NCI-H226 (cell line): Measurements from ENCODE around the gene TRIM17.

ENCODE experiments used
- DNase-seq: peaks from one replicate; pipeline ENCODE4 v3.0.0-alpha.2; 2015

TRIM17 gene

DNA sequence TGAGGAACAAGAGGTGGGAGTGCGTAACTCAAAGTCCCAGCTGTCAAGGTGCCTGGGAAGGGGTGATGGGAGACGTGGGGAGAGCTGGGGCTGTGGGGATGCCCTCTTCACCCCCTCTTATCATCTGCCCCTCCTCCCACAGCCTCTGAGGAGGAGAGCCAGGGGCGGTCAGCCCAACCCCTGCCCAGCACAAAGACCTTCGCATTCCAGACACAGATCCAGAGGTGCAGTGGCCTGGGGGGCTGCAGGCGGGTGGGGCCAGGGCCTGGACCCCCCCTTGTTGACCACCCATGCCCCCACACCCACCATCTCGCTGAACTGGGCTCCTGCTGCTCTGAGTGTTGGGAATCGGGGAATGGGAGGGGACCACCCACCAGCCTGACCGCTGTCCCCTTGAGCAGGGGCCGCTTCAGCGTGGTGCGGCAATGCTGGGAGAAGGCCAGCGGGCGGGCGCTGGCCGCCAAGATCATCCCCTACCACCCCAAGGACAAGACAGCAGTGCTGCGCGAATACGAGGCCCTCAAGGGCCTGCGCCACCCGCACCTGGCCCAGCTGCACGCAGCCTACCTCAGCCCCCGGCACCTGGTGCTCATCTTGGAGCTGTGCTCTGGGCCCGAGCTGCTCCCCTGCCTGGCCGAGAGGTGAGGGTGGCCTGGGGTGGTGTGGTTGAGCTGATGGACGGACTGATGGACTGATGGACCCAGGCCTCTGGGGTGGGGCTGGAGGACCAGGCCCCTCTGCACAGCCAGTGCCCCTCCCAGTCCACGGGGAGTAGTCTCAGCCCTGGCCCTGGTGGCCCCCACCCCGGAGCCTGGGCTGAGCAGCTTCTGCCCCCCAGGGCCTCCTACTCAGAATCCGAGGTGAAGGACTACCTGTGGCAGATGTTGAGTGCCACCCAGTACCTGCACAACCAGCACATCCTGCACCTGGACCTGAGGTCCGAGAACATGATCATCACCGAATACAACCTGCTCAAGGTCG is 39.7 kb downstream of the TRIM17 start:
- DNase-seq, result no peak

DNA sequence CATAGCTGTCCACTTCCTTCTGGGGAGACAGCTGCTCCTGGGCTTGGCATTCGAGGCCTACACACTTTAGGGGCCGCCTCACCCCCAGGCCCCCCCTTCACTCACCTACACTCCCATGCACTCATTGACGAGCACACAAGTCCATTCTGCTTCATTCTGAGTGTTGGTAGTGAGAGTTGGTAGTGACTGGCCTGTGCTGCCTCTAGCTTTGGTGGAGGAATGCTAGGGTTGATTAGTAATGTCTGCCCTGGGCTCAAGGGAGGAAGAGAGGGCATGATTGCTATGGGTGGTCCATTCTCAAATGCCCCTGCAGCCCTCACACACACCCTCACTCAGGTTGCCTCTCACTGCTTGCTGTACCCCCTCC is 40.4 kb downstream of the TRIM17 start:
- DNase-seq, result no peak

DNA sequence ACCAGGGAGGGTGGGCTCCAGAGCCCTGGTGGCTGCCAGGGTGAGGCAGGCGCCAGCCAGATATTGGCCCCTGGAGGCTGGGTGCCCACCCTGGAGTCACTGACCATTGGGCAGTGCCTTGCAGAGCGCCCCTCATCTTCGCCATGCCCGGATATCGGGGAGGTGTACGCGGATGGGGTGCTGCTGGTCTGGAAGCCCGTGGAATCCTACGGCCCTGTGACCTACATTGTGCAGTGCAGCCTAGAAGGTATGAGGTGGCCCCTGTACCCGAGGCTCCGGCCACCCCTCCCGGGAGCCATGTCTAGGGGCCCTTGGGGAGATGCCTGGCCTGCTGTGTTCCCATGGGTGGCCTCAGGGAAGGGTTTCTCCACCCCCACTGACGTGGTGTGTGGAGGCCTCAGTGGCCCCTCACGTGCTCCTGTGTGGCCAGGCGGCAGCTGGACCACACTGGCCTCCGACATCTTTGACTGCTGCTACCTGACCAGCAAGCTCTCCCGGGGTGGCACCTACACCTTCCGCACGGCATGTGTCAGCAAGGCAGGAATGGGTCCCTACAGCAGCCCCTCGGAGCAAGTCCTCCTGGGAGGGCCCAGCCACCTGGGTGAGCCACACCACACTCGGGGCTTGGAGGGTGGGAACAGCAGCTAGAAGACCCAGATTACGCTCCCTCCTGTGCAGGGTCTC is 40.9 kb downstream of the TRIM17 start:
- DNase-seq, result no peak

DNA sequence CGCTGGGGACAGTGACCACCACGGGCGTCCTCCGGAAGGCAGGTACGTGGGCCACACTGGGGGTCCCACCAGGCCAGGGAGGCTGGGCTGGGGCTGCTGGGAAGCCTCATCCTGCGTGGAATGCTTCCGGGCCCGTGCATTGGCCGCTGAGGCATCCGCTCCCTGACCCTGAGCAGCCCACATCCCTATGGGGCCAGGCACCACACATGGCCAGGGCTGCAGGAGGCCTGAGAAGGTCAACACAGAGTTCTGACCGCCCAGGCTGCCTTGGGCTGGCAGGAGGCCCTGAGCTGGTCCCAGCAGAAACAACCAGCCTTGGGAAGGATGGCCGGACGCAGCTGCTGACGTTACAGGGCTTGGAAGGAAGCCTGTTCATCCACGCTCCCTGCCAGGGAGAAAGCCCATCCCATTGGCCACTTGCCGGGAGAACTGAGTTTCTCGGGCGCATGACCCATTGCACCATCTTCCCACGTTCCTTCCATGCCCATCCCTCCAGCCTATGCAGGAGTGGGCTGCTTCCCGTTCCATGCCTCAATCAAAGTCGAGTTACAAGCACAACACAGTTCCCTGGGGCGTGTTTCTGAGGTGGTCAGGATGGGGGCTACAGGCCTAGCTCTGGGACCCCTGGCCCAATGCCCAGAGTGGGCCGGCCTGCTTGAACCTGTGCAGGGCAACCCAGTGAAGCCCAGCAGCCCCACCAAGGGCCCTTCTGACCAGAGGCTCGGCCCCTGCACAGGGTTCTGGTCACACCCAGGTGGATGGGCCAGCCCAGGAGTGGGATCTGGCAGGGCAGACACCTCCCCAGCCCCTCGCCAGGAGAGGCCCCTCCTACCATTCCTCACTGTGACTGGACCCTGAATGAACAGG is 41.7 kb downstream of the TRIM17 start:
- DNase-seq, result peak; percentile 83

DNA sequence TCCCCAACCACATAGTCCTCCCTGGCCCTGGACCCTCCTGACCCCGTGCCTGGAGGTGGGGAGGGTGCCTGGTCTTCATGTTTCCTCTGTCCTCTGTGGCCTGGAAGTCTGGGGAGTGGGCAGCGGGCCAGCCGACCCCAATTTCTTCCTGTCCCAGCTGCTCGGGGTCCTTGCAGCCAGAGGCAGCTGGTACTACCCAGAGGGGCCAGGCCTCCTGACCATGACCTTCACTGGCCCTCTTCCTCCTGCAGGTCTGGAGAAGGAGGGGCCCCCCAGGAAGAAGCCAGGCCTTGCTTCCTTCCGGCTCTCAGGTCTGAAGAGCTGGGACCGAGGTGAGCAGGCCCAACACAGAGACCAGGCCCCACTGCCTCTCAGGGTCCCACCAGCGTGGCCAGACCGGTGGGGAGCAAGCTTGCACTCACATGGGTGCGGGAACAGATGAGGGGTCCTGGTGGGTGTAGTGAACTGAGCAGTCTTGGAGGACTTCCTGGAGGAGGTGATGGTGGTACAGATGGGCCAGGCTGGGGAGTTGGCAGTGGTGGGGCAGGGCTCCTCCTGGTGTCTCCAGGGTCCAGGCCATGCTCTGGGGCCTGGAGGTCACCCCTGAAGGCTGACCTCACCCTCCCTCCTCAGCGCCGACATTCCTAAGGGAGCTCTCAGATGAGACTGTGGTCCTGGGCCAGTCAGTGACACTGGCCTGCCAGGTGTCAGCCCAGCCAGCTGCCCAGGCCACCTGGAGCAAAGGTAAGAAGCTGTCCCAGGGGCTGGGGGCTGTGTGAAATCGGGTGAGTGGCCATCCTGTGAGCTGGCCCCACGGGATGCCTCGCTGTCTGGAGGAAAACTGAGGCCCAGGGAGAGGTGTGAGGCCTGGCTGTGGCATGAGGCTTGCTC is 42.7 kb downstream of the TRIM17 start:
- DNase-seq, result no peak

DNA sequence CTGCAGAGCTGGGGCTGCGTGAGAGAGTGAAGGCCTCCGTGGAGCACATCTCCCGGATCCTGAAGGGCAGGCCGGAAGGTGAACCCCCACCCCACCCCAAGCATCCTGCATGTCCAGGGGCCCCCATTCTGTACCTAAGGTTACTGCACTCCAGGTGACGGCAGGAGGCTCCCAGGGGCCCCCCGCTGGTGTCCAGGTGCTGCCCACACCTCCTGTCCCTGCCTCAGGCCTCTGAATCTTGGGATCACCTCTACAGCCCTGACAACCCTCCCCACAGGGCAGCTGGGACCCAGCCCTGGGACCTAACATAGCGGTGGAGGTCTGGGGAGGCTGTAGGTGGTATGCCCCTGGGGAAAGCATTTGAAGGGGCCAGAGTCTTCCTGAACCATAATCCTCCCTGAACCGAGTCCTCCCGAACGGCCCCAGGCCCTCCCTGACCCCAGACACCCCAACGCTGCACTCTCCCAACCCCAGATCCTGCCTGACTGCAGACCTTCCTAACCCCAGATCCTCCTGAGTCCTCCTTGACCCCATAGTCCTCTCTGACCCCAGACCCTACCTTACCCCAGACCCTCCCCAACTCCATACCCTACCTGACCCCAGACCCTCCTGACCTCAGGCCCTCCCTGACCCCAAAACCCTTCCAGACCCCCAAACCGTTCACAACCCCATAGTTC is 43.5 kb downstream of the TRIM17 start:
- DNase-seq, result no peak

DNA sequence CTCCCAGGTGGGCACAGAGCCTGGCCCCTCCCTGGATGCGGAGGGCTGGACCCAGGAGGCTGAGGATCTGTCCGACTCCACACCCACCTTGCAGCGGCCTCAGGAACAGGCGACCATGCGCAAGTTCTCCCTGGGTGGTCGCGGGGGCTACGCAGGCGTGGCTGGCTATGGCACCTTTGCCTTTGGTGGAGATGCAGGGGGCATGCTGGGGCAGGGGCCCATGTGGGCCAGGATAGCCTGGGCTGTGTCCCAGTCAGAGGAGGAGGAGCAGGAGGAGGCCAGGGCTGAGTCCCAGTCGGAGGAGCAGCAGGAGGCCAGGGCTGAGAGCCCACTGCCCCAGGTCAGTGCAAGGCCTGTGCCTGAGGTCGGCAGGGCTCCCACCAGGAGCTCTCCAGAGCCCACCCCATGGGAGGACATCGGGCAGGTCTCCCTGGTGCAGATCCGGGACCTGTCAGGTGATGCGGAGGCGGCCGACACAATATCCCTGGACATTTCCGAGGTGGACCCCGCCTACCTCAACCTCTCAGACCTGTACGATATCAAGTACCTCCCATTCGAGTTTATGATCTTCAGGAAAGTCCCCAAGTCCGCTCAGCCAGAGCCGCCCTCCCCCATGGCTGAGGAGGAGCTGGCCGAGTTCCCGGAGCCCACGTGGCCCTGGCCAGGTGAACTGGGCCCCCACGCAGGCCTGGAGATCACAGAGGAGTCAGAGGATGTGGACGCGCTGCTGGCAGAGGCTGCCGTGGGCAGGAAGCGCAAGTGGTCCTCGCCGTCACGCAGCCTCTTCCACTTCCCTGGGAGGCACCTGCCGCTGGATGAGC is 44.3 kb downstream of the TRIM17 start:
- DNase-seq, result peak; percentile 4

DNA sequence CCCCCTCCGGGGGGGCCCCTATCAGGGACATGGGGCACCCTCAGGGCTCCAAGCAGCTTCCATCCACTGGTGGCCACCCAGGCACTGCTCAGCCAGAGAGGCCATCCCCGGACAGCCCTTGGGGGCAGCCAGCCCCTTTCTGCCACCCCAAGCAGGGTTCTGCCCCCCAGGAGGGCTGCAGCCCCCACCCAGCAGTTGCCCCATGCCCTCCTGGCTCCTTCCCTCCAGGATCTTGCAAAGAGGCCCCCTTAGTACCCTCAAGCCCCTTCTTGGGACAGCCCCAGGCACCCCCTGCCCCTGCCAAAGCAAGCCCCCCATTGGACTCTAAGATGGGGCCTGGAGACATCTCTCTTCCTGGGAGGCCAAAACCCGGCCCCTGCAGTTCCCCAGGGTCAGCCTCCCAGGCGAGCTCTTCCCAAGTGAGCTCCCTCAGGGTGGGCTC is 44.9 kb downstream of the TRIM17 start:
- DNase-seq, result no peak

DNA sequence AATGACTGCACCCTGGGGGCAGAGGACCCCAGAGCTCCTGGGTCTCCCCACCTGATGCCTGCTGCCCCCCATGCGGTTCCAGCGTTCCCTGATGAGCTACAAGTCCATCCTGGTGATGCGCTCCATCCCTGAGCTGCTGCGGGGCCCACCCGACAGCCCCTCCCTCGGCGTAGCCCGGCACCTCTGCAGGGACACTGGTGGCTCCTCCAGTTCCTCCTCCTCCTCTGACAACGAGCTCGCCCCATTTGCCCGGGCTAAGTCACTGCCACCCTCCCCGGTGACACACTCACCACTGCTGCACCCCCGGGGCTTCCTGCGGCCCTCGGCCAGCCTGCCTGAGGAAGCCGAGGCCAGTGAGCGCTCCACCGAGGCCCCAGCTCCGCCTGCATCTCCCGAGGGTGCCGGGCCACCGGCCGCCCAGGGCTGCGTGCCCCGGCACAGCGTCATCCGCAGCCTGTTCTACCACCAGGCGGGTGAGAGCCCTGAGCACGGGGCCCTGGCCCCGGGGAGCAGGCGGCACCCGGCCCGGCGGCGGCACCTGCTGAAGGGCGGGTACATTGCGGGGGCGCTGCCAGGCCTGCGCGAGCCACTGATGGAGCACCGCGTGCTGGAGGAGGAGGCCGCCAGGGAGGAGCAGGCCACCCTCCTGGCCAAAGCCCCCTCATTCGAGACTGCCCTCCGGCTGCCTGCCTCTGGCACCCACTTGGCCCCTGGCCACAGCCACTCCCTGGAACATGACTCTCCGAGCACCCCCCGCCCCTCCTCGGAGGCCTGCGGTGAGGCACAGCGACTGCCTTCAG is 45.5 kb downstream of the TRIM17 start:
- DNase-seq, result no peak

DNA sequence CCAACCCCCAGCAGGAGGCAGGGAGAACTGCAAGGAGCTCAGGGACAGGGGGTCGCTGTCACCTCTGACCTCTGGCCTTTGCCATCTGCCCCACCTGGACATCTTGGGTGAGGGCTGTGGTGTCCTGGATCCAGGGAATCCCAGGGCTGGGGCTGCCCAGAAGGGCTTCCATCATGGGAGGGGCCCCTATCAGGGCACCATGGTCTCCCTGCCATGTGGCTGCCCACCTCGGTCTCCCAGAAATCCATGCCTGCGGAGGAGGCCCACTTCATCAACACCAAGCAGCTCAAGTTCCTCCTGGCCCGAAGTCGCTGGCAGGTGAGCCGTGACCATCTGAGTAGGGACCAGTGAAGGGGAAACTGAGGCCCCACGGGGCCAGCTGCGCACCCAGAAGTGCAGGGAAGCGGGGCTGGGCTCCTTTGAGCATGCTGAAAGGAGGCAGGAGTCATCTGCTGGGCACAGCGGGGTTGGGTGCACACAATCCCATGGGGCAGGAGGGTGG is 46.2 kb downstream of the TRIM17 start:
- no peak for DNase-seq

DNA sequence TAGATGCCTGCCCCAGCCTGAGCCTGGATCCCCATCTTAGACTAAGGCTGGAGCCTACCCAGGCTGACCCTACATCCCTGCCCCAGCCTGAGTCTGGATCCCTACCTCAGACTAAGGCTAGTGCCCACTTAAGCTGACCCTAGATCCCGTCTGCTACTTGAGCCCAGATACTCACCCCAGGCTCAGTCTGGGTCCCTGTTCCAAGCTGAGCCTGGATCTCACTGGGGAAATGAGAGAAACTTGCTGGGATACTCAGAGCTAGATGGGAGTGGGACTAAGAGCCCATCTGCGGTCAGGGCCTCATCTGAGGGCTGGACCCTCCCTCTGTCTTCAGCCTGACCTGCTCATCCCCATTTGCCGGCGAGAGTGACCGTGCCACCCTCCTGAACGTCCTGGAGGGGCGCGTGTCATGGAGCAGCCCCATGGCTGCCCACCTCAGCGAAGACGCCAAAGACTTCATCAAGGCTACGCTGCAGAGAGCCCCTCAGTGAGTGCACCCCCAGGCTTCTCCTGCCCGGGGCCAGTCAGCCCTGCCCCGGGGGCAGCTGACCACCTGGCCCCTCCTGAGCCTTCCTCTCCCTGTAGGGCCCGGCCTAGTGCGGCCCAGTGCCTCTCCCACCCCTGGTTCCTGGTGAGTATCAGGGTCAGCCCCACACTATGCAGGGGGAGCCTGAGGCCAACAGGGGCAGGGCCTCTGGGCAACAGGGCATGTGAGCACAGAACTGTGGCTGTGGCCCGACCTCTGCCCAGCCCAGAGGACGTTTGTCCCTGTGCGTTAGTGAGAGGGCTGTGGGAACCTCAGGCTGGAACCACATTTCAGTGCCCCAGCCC is 46.8 kb downstream of the TRIM17 start:
- no peak for DNase-seq

DNA sequence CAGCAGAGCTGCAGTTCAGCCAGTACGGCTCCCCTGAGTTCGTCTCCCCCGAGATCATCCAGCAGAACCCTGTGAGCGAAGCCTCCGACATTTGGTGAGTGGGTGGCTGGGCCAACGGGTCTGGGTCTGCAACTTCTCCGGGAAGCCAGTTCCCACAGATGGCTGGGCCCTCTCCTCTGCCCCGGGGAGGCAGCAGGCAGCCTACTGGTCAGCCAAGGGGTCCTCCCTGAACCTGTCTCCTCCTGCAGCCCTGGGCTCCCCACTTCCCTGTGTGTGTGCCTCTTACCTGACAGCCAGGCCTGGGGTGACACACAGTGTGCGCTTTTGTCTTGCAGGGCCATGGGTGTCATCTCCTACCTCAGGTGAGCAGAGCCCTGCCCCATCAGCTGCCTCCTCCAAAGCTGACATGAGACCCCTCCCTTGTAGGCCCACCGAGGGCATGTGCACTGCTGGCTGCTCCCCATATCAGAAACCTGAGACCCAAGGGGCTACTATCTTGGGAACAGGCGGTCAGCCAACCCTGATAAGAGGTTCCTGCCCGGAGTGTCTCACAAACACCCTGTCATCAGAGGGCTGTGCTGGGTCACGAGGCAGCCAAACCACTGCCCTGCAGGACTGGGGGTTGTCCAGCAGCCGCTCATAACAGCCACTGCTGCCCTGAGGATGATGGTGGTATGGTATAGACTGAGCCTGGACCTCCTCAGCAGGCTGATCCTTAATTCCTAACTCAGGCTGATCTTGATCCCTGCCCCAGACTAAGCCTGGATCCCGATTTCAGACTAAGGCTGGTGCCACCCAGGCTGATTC is 47.7 kb downstream of the TRIM17 start:
- DNase-seq, result no peak

DNA sequence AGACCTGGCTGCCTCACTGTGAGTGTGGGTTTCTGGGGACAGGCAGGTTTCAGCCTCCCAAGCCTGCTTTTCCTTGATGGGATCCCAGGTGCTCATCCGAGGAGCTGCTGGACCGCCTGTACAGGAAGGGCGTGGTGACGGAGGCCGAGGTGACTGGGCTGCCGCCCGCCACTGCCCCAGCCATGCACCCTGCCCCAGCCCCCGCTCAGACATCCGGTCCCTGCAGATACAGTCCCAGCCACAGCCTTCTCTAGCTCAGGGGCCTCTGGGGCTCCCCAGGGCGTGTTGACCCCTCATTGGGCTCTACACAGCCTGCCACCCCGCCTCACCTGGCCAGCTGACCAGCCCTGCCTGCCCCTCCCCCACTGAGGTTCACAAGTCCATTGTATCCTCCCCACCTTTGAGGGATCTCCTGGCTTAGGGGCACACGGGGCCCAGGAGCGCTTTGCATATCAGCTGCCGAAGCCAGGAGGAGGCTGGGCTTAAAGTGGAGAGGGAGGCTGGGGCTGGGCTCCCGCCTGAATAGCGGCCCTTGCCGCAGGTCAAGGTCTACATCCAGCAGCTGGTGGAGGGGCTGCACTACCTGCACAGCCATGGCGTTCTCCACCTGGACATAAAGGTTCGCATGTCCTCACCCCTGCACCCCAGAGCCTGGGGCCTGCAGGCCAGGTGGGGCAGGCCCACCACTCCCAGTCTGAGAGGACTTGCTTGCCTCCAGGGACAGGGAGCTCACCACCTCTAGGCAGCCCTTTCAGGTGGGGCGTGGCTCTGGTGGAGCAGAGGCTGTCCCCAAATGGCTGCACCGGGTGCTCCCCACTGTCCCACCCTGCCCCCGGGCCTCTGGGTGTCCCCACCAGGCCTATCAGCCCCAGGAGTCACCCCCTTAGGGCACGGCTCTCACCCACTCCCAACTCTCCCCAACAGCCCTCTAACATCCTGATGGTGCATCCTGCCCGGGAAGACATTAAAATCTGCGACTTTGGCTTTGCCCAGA is 48.6 kb downstream of the TRIM17 start:
- no peak for DNase-seq

DNA sequence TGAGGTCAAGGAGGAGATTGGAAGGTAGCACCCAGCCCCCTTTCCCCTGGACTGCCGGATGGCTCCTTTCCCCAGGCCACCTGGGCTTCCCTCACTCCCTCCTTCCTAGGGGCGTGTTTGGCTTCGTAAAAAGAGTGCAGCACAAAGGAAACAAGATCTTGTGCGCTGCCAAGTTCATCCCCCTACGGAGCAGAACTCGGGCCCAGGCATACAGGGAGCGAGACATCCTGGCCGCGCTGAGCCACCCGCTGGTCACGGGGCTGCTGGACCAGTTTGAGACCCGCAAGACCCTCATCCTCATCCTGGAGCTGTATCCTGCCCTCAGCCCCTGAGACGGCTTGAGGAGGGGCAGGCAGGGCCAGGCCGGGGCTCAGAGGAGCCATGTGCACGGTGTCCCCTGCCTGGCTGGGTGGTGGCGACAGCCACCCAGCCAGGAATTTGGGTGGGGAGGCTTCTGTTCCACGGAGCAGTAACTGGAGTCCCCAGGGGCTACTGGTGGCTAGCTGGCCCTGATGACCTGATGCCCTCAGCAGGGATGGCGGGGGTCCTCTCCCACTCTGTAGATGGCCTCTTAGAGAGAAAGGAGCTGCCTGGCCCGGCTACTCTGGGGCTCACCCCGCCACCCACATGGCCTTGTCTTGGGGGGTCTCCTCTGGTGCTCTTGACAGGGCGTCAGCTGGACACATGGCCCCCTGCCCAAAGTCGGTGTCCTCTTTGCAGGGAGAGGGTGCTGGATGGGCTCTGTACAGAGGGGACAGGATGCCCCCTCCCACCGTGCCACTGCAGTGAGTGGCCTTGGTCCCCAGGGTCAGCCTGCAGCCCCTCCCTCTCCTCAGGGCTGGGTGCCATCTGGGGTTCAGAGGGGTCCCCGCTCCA is 49.6 kb downstream of the TRIM17 start:
- no peak for DNase-seq
